NCI-H774 (cell line): ENCODE data around the gene IFITM1.
"Not testable (repeated sequence)": the region's sequence is repeated elsewhere in the genome, so short reads cannot be mapped to it uniquely, and the experiment has no call there.

Experiments used
- DNase-seq: peaks from one replicate; lab custom pipeline; 2025; lab: John Stamatoyannopoulos, UW

IFITM1 gene

GRCh38 chr11:326592-326841 lies 12.7 kb downstream of the IFITM1 start:
- DNase-seq: no peak

GRCh38 chr11:326842-327580 lies 13.2 kb downstream of the IFITM1 start:
- DNase-seq: no peak

GRCh38 chr11:327581-327923 lies 13.7 kb downstream of the IFITM1 start:
- DNase-seq: no peak

- DNase-seq: no peak
Measured at GRCh38 chr11:328012-328411, 14.2 kb downstream of the IFITM1 start.

GRCh38 chr11:328516-329100 lies 14.8 kb downstream of the IFITM1 start:
- not testable (repeated sequence) for DNase-seq

GRCh38 chr11:329886-330253 lies 16.0 kb downstream of the IFITM1 start:
- DNase-seq: no peak

- no peak for DNase-seq
Measured at GRCh38 chr11:330307-330693, 16.5 kb downstream of the IFITM1 start.

GRCh38 chr11:330694-331357 lies 17.0 kb downstream of the IFITM1 start:
- no peak for DNase-seq

- DNase-seq: no peak
Measured at GRCh38 chr11:331358-332060, 17.7 kb downstream of the IFITM1 start.

GRCh38 chr11:332651-333480 lies 19.0 kb downstream of the IFITM1 start:
- no peak for DNase-seq

GRCh38 chr11:333616-334263 lies 19.9 kb downstream of the IFITM1 start:
- DNase-seq: not testable (repeated sequence)

- DNase-seq: no peak
Measured at GRCh38 chr11:334264-334994, 20.6 kb downstream of the IFITM1 start.

- no peak for DNase-seq
Measured at GRCh38 chr11:335779-336658, 22.2 kb downstream of the IFITM1 start.

GRCh38 chr11:336659-337198 lies 22.9 kb downstream of the IFITM1 start:
- DNase-seq: no peak

GRCh38 chr11:337711-338110 lies 23.9 kb downstream of the IFITM1 start:
- no peak for DNase-seq

- no peak for DNase-seq
Measured at GRCh38 chr11:339963-340362, 26.1 kb downstream of the IFITM1 start.

- no peak for DNase-seq
Measured at GRCh38 chr11:340539-341512, 27.0 kb downstream of the IFITM1 start.

GRCh38 chr11:342328-342727 lies 28.5 kb downstream of the IFITM1 start:
- DNase-seq: no peak
